Measurements from ENCODE around the gene ATP6AP1.

DNA sequence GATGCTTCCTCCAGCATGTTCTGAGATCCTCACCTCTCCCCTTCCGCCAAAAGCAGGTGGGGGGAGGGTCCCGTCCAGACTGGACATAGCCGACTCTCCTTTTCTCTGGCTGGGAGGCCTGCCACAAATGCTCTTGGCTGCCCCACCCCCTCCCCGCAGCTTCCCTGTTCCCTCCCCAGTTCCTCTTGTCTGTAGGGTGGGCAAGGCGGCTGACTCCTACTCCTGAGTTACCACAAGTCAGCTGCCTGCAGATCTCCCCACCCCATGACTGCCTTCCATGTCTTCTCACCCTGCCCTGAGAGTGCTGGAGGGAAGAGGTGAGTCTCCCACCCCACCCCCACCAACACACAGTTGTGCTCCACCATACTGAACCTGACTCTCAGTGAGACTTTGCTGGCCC lies 2.9 kb downstream of the ATP6AP1 start:
- TF ChIP-seq, protein P1, sequence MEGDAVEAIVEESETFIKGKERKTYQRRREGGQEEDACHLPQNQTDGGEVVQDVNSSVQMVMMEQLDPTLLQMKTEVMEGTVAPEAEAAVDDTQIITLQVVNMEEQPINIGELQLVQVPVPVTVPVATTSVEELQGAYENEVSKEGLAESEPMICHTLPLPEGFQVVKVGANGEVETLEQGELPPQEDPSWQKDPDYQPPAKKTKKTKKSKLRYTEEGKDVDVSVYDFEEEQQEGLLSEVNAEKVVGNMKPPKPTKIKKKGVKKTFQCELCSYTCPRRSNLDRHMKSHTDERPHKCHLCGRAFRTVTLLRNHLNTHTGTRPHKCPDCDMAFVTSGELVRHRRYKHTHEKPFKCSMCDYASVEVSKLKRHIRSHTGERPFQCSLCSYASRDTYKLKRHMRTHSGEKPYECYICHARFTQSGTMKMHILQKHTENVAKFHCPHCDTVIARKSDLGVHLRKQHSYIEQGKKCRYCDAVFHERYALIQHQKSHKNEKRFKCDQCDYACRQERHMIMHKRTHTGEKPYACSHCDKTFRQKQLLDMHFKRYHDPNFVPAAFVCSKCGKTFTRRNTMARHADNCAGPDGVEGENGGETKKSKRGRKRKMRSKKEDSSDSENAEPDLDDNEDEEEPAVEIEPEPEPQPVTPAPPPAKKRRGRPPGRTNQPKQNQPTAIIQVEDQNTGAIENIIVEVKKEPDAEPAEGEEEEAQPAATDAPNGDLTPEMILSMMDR (IDR thresholded peaks at IDR 0.05; ENCODE audit: low read depth, low read length), result no peak
- no peak for TF ChIP-seq MYC (IDR thresholded peaks at IDR 0.05; ENCODE audit: low read depth, low read length)
- TF ChIP-seq POLR2A (IDR thresholded peaks at IDR 0.05; ENCODE audit: extremely low read depth, insufficient read length), result no peak
- TF ChIP-seq, protein P2, sequence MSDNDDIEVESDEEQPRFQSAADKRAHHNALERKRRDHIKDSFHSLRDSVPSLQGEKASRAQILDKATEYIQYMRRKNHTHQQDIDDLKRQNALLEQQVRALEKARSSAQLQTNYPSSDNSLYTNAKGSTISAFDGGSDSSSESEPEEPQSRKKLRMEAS (IDR thresholded peaks at IDR 0.05; ENCODE audit: low read depth, low read length), result no peak
